H4 (cell line): ENCODE results near the gene TEX38. TPM values are rescaled to one million over a fixed set of nuclear protein-coding genes. Genes with fewer than 3 reads are reported as not detected.
"Not testable (repeated sequence)": the region's sequence is repeated elsewhere in the genome, so short reads cannot be mapped to it uniquely, and the experiment has no call there.

Experiments
- DNase-seq: peaks from one replicate; pipeline ENCODE4 v3.0.0-alpha.2; 2015; ENCODE audit warnings: low spot score
- total RNA-seq: library from RNA; depleted of rRNA; stranded (reverse); fragments of >200 nt; shearing (Covaris generic); gene quantifications from 2 replicates; pipeline ENCODE4 v1.2.3, GENCODE V29; 2014

TEX38 gene
- total RNA-seq, 1 experiment from 2014 or later = not detected

DNA sequence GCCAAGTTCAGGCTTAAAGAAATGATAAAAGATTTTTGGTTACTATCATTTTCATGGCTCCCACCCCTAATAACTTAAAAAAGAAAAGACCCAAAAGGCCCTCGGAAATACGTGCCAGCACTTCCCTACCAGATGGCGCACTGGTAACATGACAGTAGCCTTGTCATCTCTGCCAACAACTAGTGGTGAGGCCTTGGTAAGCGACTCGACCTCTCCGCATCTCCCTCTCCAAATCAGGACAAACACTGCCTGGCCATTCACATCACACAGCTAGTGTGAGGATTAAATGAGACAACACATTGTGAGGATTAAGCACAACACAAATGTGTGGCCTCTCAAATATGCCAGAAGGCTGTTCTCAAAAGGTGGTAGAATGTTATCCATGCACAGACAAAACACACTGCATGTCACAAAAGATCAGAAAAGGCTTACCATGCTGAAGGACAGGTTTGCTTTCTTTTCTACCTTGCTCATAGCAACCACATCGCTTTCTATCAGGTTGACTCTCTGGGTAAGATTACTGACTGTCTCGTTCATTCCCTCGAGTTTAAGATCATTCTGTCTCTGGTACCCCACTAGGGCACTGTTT is 16.4 kb downstream of the TEX38 start:
- DNase-seq = no peak

DNA sequence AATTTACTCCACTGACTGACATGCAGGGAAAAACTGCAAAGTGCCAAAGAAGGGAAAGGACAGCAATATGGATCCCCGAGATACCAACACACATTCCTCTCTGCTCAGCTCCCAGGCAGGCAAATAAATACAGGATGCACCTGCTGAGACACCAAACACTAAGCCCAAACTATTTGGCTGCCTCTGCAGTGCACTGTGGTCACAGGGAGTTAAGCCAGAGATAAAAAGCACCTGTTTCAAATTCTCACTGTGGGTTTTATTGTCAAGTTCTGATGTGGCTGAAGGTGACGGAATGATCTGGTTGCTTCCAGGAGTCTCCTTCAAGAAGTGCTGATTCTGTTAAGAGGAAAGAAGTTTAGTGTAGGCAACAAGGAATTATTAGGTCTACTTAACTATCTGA is 17.7 kb downstream of the TEX38 start:
- no peak for DNase-seq

DNA sequence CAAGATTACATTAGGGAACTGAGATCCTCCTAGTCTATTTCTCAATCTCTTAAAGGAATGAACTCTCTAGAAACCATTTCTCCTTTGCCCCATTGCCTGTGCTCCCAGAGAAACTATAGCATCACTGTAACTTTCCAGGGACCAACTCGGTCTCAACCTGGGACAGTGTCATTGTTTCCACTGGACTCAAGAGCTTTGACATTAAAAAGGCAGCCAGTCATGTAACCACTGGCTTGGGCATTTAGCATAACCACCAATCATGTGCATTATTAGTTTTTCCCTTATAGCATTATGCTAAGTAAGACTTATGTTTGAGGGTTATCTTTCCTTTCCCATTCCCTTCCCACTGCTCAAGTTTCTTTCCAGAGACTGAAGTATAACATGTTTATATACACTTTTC is 18.2 kb downstream of the TEX38 start:
- no peak for DNase-seq

DNA sequence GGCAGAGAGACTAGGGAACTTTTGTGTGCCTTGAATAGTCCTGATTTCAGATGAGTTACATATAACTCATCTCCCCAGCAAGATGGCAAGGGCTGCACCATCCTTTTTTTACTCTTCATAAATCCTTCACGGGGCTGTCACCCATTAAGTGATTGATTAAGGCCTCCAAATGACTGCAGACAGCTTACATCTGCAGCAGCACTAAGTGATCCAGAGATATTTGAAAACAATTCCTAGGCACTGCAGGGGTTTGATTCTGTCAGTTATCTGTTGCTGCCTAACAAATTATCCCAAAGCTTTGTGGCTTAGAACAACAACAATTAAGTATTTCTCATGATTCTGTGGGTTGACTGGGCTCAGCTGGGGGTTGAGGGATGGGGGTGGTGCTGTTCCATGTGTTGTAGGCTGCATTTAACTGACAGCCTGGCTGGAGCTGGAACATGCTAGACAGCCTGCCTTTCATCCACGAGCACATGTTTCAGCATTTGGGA is 19.3 kb downstream of the TEX38 start:
- DNase-seq = no peak

DNA sequence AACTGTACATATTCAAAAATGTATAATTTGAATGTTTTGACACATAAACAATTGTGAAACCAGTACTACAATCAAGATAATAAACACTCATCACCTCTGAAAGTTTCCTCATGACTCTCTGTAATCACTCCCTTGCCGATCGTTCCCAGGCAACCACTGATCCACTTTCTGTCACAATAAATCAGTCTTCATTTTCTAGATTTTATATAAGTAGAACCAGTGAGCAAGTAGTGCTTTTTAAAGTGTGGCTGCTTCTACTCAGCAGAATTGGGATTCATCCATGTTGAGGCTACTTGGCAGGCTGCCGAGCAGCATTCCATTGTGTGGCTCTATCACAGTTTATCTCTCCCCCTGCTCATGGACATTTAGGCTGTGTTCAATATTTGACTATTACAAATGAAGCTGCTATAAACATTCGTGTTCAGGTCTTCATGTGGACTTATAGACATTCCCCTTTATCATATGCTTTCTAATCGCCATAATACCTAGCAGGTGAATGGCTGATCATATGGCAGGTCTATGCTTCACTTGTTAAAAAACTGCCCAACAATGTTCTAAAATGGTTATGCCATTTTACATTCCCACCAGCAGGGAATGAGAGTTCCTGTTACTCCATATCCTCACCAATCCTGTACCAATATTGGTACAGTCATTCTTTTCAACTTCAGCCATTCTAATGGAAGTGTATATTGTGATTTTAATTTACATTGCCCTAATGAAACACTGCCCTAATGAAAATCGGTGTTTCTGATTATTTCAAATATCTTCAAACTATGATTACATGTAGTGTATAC is 20.5 kb downstream of the TEX38 start:
- no peak for DNase-seq

DNA sequence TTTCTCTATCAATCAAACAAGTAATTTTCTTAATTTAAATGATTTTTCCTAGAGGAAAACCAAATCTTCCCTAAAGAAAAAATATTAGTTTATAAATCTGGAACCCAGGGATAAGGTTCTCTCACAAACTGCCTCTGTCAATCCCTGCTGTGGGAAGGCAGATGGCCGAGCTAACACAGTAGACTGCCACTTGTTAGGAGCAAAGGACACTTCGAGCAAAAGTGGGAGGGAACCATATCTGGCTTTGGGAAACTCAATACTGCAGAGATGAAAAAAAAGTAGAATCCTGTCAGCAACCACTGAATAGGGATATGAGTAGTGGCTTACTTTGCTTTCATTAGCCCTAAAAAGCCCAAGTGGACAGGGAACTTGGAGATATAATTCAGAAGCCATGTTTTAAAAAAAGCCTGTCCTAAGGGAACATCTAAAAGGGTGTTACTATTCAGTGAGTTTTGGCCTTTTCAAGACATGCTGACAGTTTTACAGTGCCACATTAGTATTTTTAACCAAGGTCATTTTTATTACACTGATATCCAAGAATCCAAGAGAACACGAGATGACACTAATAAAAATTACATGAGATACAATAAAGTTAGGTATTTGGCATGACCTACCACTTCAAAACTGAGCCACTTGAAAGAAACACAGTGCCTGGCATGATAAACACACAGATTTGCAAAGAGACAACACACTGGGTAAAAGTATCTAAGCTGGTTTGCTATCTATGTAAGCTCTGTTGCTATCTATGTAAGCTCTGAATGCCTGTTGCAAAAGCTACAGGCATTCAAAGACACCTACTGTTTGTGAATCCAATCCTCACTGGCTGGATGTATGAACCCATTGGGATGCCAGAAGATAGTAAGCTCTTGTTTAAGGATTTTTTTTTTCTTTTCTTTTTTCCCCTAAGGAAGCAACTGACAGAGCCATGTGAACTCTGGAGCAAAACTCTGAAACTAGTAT is 21.4 kb downstream of the TEX38 start:
- DNase-seq = no peak

DNA sequence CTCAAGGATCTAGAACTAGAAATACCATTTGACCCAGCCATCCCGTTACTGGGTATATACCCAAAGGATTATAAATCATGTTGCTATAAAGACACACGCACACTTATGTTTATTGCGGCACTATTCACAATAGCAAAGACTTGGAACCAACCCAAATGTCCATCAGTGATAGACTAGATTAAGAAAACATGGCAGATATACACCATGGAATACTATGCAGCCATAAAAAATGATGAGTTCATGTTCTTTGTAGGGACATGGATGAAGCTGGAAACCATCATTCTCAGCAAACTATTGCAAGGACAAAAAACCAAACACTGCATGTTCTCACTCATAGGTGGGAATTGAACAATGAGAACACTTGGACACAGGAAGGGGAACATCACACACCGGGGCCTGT is 23.0 kb downstream of the TEX38 start:
- not testable (repeated sequence) for DNase-seq

DNA sequence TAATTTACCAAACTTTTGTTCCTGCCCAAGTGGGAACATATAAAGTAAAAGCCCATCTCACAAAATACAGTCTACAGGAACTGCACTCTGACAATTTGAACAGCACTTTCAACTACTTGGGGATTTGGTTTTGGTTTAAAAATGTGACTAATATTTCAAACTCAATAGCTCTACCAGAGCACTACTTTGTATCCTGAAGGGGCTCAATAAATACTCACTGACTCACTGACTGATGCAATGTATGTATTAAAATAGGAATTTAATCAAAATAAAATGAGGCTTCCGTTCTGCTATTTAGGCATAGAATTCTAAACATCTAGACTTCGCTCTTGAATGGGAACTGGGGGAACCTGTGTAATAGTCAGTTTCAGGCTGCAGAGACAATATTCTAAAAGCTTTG is 25.4 kb downstream of the TEX38 start:
- no peak for DNase-seq

- no peak for DNase-seq
Measured at GRCh38 chr1:46699666-46700065, 28.0 kb downstream of the TEX38 start.

GRCh38 chr1:46703927-46704641 is 32.4 kb downstream of the TEX38 start:
- DNase-seq = no peak

- no peak for DNase-seq
Measured at GRCh38 chr1:46705408-46705807, 33.8 kb downstream of the TEX38 start.

GRCh38 chr1:46708121-46708520 is 36.5 kb downstream of the TEX38 start:
- DNase-seq = no peak

GRCh38 chr1:46714976-46715375 is 43.3 kb downstream of the TEX38 start:
- no peak for DNase-seq

DNA sequence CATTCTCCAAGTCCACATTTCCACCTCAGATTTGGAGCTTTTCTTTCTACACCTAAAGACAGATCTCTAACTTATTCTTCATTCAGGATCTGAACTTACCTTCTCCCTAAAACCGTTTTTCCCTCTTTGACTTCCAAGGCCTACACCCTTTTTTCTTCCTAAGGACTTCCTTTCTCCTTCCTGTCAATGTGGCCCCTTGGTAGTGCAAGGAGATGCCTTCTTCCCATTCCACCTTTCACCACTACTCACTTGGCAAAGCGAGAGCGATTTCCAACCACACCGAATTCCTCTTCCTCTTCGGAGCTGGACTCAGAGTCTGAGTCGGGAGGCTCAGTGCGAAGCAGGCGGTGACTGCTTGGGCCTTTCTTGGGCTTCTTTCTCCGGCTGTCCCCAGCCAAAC is 46.0 kb downstream of the TEX38 start:
- DNase-seq = no peak

DNA sequence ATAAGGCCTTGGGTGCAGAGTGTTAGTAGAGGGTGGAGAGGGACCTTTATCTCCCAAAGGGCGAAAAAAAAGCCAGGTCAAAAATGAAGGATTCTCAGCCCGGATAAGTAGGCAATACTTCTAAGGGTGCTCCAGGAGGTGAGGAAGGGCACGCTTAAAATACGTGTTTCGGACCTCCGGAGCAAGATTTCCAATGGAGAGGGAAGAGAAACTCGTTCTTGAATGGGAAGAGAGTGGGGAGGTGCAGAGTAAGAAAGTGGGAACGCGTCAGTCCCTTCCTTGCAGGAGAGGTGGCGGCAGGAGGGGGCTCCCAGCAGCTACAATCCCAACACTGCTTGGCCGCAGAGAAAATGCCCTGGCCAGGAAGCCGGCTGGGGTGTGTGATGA is 46.7 kb downstream of the TEX38 start:
- DNase-seq = no peak

DNA sequence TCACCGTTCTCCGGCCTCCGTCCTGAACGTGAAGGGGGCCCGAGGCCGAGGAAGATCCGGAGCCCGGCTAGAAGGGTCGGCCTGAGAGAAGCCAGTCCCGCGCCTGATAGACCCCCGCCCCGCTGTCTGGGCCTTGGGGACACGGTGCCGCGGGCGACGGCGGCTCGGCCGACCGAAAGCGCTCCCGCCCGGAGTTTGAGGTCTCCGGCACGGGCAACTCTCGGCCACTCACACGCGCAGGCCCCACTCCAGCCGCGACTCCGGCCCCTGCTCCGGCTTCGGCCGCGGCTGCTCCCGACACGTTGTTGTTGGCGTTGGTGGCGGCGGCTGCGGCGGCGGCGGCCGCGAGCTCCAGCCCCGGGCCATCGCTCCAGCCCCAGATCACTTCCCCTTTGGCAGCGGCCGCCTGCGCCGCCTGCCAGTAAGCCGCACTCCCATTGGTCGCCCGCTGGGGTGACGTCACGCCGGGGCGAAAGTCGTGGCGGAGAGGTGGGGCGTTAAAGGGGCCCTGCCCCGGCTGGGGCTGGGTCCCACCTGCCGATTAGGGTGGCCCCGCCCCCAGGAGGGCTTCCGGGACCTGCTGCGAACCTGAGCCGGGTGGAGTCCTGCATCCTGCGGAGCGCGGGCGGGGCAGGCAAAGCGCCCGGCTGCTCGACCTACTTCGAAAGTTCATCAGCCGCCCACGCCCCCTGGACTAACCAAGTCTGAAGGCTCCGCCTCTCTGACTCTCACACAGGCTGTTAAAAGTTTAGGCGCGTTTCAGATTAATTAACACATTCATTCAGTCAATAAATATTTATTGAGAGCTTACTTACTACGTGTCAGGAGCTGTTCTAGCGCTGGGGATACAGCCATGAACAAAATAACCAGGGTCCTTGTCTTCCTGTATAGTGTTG is 47.3 kb downstream of the TEX38 start, which contains the start of gene EFCAB14:
Gene EFCAB14 (minus strand): TSS at position 388 of the 896 bp plus-strand sequence. CDS start 1,027 bp downstream, outside the sequence.
- peak; percentile 95 for DNase-seq

GRCh38 chr1:46719689-46720088 is 48.0 kb downstream of the TEX38 start:
- no peak for DNase-seq

DNA sequence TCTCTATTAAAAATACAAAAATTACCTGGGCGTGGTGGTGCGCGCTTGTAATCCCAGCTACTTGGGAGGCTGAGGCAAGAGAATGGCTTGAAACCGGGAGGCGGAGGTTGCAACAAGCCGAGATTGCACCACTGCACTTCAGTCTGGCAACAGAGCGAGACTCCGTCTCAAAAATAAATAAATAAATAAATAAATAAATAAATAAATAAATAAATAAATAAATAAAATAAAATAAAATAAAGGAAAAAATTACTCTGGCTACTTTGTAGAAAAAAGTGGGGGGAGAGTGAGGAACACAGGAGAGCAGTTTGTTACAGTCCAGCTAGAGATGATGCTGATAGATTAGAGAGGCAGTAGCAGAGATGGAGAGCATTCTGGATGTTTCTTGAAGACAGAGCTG is 48.7 kb downstream of the TEX38 start:
- not testable (repeated sequence) for DNase-seq

DNA sequence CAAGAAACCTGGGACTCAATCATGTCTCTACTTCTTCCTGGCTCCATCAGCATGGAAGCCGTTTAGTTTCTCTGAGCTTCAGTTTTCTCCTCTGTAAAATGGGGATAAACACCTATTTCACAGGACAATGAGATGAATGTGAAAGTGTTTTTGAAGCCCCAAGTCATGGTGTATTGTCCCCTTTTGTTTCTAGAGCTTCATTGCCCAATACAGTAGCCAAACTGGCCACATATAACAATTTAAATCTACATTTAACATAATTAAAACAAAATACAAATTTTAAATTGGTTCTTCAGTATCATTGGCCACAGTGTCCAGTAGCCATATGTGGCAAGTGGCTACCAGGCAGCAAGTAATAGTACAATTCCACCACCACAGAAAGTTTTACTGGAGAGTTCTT is 49.5 kb downstream of the TEX38 start:
- no peak for DNase-seq

DNA sequence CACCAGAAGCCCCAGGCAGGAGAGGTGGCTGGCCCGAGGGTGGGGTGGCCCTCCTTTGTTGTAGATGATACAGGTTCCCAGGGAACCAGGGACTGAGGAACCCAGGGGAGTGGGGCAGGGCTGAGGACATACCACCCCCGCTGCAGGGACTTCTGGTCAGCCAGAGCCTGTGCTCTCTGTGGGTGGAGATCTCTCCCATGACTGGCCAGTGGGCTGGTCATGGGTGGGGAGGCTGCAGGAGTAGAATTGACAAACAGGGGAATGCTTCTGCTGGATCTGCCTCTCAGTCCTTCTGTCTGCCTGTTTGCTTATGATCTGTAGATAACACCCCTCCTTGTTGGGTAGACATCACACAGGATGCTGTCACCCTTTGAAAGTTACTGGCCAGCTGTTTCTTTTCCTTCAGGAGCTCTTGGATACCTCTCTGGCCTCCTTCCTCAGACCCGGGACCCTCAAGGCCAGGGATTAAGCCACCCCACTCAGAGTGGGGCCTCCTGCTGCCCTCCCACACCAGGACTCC is 50.1 kb downstream of the TEX38 start:
- no peak for DNase-seq
